Naive thymus-derived CD8-positive, alpha-beta T cell (primary cell): ENCODE data around the gene SMYD3. TPM values are rescaled to one million over a fixed set of nuclear protein-coding genes. Genes with fewer than 3 reads are reported as not detected.

ENCODE experiments used
- ATAC-seq, 2 donors: fragments of 150-1000 bp; cut with Tn5 transposase in 1 of 2; sonication (Bioruptor Pico), chemical (Tn5 transposase) in 1 of 2; 1 replicate in 1 of 2; 2 replicates in 1 of 2; pipeline ENCODE4 v1.10.0; 2021; ENCODE audit warnings: mild to moderate bottlenecking in 2 of 2, moderate library complexity in 2 of 2
- POLR2A ChIA-PET: fragments of 350-600 bp; sonication (Branson Sonifier 250); formaldehyde crosslinking; loops from one replicate; lab custom pipeline; 2021; ENCODE audit warnings: antibody characterized with exemption; lab: Charles Lee
- DNase-seq, 10 donors: peaks; one replicate each; pipeline versions ENCODE4 v3.0.0 to v3.0.0-alpha.2; 2020 to 2022
- H3K27ac Mint-ChIP-seq, 10 donors: one replicate each; pipeline ENCODE4 v1.8.0; 2020 to 2022; ENCODE audit warnings: mild to moderate bottlenecking in 10 of 10, mixed read lengths in 10 of 10, moderate library complexity in 4 of 10, inconsistent platforms in 1 of 10
- H3K27me3 Mint-ChIP-seq, 5 donors: one replicate each; pipeline ENCODE4 v1.8.0; 2021 to 2022; ENCODE audit warnings: mixed read lengths in 5 of 5
- H3K36me3 Mint-ChIP-seq, 3 donors: one replicate each; pipeline ENCODE4 v1.8.0; 2020 to 2022; ENCODE audit warnings: mixed read lengths in 3 of 3, mild to moderate bottlenecking in 2 of 3, inconsistent platforms in 1 of 3
- H3K4me1 Mint-ChIP-seq, 4 donors: one replicate each; pipeline ENCODE4 v1.8.0; 2021 to 2022; ENCODE audit warnings: mixed read lengths in 4 of 4
- H3K4me3 Mint-ChIP-seq, 10 donors: one replicate each; pipeline ENCODE4 v1.8.0; 2020 to 2022; ENCODE audit warnings: mild to moderate bottlenecking in 10 of 10, mixed read lengths in 10 of 10, moderate library complexity in 6 of 10, inconsistent platforms in 1 of 10
- H3K9me3 Mint-ChIP-seq, 9 donors: one replicate each; pipeline ENCODE4 v1.8.0; 2020 to 2022; ENCODE audit warnings: mixed read lengths in 9 of 9, mild to moderate bottlenecking in 3 of 9, inconsistent platforms in 1 of 9, moderate library complexity in 1 of 9
- polyA plus RNA-seq, 3 donors: library from polyadenylated mRNA; unstranded; fragments of 300-500 nt; fragmentation: Illumina TruSeq; gene quantifications; one replicate each; pipeline ENCODE4 v1.2.3, GENCODE V29; 2021
- total RNA-seq, 8 experiments: library from RNA in 2 of 8; stranded (reverse) in 2 of 8; gene quantifications; one replicate each; pipeline ENCODE4 v1.2.3 and lab custom pipeline; 2021 to 2026

The SMYD3 gene
- total and polyA plus RNA-seq, 5 experiments from 2014 or later = 19.1 to 42.1 (median 36.5) TPM

- POLR2A ChIA-PET = interaction anchor here (0.7 kb wide), 1 partner anchor 26 kb away, joined by 4 read pairs; no protein-coding TSS in a partner anchor
- no peaks in the 10 kb centered on the region for H3K27me3 Mint-ChIP-seq
- H3K27ac Mint-ChIP-seq = no peak overlapping the region
- no peak overlapping the region for H3K4me3 Mint-ChIP-seq
- ATAC-seq = no peak
- peaks cover 0 to 35% (median 19%) of the 10 kb centered on the region in 3 donors for H3K36me3 Mint-ChIP-seq
- peaks cover 0 to 1% (median 0%) of the 10 kb centered on the region in 4 donors for H3K4me1 Mint-ChIP-seq
- no peak for DNase-seq
- no peaks in the 10 kb centered on the region for H3K9me3 Mint-ChIP-seq
Measured at GRCh38 chr1:246283771-246284410, 223.2 kb downstream of the SMYD3 start.

- POLR2A ChIA-PET = no interaction called here
- peaks cover 4 to 34% (median 22%) of the 10 kb centered on the region in 3 donors for H3K36me3 Mint-ChIP-seq
- H3K4me1 Mint-ChIP-seq = peaks cover 0 to 2% (median under 1%) of the 10 kb centered on the region in 4 donors
- H3K4me3 Mint-ChIP-seq = no peak overlapping the region
- H3K27ac Mint-ChIP-seq = no peak overlapping the region
- ATAC-seq = no peak
- DNase-seq = no peak
- no peaks in the 10 kb centered on the region for H3K27me3 Mint-ChIP-seq
- no peaks in the 10 kb centered on the region for H3K9me3 Mint-ChIP-seq
Measured at GRCh38 chr1:246281639-246282038, 225.4 kb downstream of the SMYD3 start.

GRCh38 chr1:246281195-246281594 is 225.9 kb downstream of the SMYD3 start:
- no peak for DNase-seq
- POLR2A ChIA-PET = no interaction called here
- H3K27ac Mint-ChIP-seq = no peak overlapping the region
- H3K27me3 Mint-ChIP-seq = no peaks in the 10 kb centered on the region
- H3K9me3 Mint-ChIP-seq = no peaks in the 10 kb centered on the region
- no peak overlapping the region for H3K4me3 Mint-ChIP-seq
- H3K4me1 Mint-ChIP-seq = peaks cover 0 to 2% (median under 1%) of the 10 kb centered on the region in 4 donors
- no peak for ATAC-seq
- H3K36me3 Mint-ChIP-seq = peaks cover 4 to 34% (median 22%) of the 10 kb centered on the region in 3 donors

- Mint-ChIP-seq H3K4me3 (no peak overlapping the region), H3K4me1 (peaks cover 0 to 2% (median under 1%) of the 10 kb centered on the region in 4 donors), H3K36me3 (peaks cover 4 to 30% (median 22%) of the 10 kb centered on the region in 3 donors), H3K27me3 (no peaks in the 10 kb centered on the region), H3K9me3 (no peaks in the 10 kb centered on the region), H3K27ac (no peak overlapping the region)
- DNase-seq (no peak), ATAC-seq (no peak)
- POLR2A ChIA-PET = no interaction called here
Measured at GRCh38 chr1:246280551-246280950, 226.5 kb downstream of the SMYD3 start.

- no peaks in the 10 kb centered on the region for H3K9me3 Mint-ChIP-seq
- no peak overlapping the region for H3K27ac Mint-ChIP-seq
- no peak overlapping the region for H3K4me3 Mint-ChIP-seq
- H3K36me3 Mint-ChIP-seq = peaks cover 4 to 24% (median 22%) of the 10 kb centered on the region in 3 donors
- no peak for ATAC-seq
- POLR2A ChIA-PET = no interaction called here
- peaks cover 0 to 2% (median under 1%) of the 10 kb centered on the region in 4 donors for H3K4me1 Mint-ChIP-seq
- no peaks in the 10 kb centered on the region for H3K27me3 Mint-ChIP-seq
- no peak for DNase-seq
Measured at GRCh38 chr1:246279402-246279801, 227.7 kb downstream of the SMYD3 start.

- ATAC-seq (no peak), DNase-seq (no peak)
- Mint-ChIP-seq H3K27ac (no peak overlapping the region), H3K9me3 (peaks cover 0 to 2% (median 0%) of the 10 kb centered on the region in 9 donors), H3K36me3 (peaks cover 9 to 29% (median 27%) of the 10 kb centered on the region in 3 donors), H3K4me1 (peaks cover 0 to 2% (median under 1%) of the 10 kb centered on the region in 4 donors), H3K27me3 (no peaks in the 10 kb centered on the region), H3K4me3 (no peak overlapping the region)
- POLR2A ChIA-PET = no interaction called here
Measured at GRCh38 chr1:246278371-246278770, 228.7 kb downstream of the SMYD3 start.

- Mint-ChIP-seq H3K27ac (no peak overlapping the region), H3K4me1 (peaks cover 0 to 2% (median under 1%) of the 10 kb centered on the region in 4 donors), H3K27me3 (no peaks in the 10 kb centered on the region), H3K36me3 (peaks cover 10 to 29% (median 18%) of the 10 kb centered on the region in 3 donors), H3K4me3 (no peak overlapping the region), H3K9me3 (peaks cover 2 to 7% (median 5%) of the 10 kb centered on the region in 9 donors)
- DNase-seq (no peak), ATAC-seq (no peak)
- POLR2A ChIA-PET = no interaction called here
Measured at GRCh38 chr1:246275036-246275435, 232.0 kb downstream of the SMYD3 start.

GRCh38 chr1:246274186-246274585 is 232.9 kb downstream of the SMYD3 start:
- H3K4me1 Mint-ChIP-seq = peaks cover 0 to 2% (median under 1%) of the 10 kb centered on the region in 4 donors
- peaks cover 2 to 7% (median 5%) of the 10 kb centered on the region in 9 donors for H3K9me3 Mint-ChIP-seq
- no peak for DNase-seq
- no peaks in the 10 kb centered on the region for H3K27me3 Mint-ChIP-seq
- H3K4me3 Mint-ChIP-seq = no peak overlapping the region
- no peak overlapping the region for H3K27ac Mint-ChIP-seq
- peaks cover 10 to 28% (median 19%) of the 10 kb centered on the region in 3 donors for H3K36me3 Mint-ChIP-seq
- POLR2A ChIA-PET = no interaction called here
- ATAC-seq = no peak

GRCh38 chr1:246271516-246271915 is 235.6 kb downstream of the SMYD3 start:
- H3K4me3 Mint-ChIP-seq = no peak overlapping the region
- H3K27me3 Mint-ChIP-seq = no peaks in the 10 kb centered on the region
- no peak for DNase-seq
- no peak overlapping the region for H3K27ac Mint-ChIP-seq
- peaks cover 2 to 22% (median 6%) of the 10 kb centered on the region in 9 donors for H3K9me3 Mint-ChIP-seq
- POLR2A ChIA-PET = no interaction called here
- peaks cover 0 to 2% (median 0%) of the 10 kb centered on the region in 4 donors for H3K4me1 Mint-ChIP-seq
- peaks cover 16 to 38% (median 33%) of the 10 kb centered on the region in 3 donors for H3K36me3 Mint-ChIP-seq
- no peak for ATAC-seq

- Mint-ChIP-seq H3K9me3 (peaks cover 2 to 22% (median 6%) of the 10 kb centered on the region in 9 donors), H3K36me3 (peaks cover 23 to 45% (median 33%) of the 10 kb centered on the region in 3 donors), H3K4me1 (peaks cover 0 to 2% (median 0%) of the 10 kb centered on the region in 4 donors), H3K27ac (no peak overlapping the region), H3K4me3 (no peak overlapping the region), H3K27me3 (no peaks in the 10 kb centered on the region)
- POLR2A ChIA-PET = no interaction called here
- no peak for DNase-seq
- ATAC-seq = no peak
Measured at GRCh38 chr1:246270236-246270635, 236.8 kb downstream of the SMYD3 start.

GRCh38 chr1:246269466-246269865 is 237.6 kb downstream of the SMYD3 start:
- Mint-ChIP-seq H3K27me3 (no peaks in the 10 kb centered on the region), H3K27ac (no peak overlapping the region), H3K4me3 (no peak overlapping the region), H3K4me1 (peaks cover 0 to 2% (median 0%) of the 10 kb centered on the region in 4 donors), H3K9me3 (peaks cover 2 to 22% (median 6%) of the 10 kb centered on the region in 9 donors), H3K36me3 (peaks cover 25 to 50% (median 33%) of the 10 kb centered on the region in 3 donors)
- ATAC-seq = no peak
- POLR2A ChIA-PET = no interaction called here
- no peak for DNase-seq

- no peaks in the 10 kb centered on the region for H3K4me1 Mint-ChIP-seq
- DNase-seq = no peak
- H3K27ac Mint-ChIP-seq = no peak overlapping the region
- peaks cover 20 to 55% (median 28%) of the 10 kb centered on the region in 3 donors for H3K36me3 Mint-ChIP-seq
- no peaks in the 10 kb centered on the region for H3K27me3 Mint-ChIP-seq
- no peak overlapping the region for H3K4me3 Mint-ChIP-seq
- H3K9me3 Mint-ChIP-seq = peaks cover 0 to 22% (median 4%) of the 10 kb centered on the region in 9 donors
- POLR2A ChIA-PET = no interaction called here
- ATAC-seq = no peak
Measured at GRCh38 chr1:246267896-246268295, 239.2 kb downstream of the SMYD3 start.

GRCh38 chr1:246267426-246267825 is 239.7 kb downstream of the SMYD3 start:
- no peak overlapping the region for H3K4me3 Mint-ChIP-seq
- H3K27ac Mint-ChIP-seq = no peak overlapping the region
- no peaks in the 10 kb centered on the region for H3K4me1 Mint-ChIP-seq
- DNase-seq = no peak
- peaks cover 20 to 58% (median 28%) of the 10 kb centered on the region in 3 donors for H3K36me3 Mint-ChIP-seq
- no peak for ATAC-seq
- POLR2A ChIA-PET = no interaction called here
- H3K9me3 Mint-ChIP-seq = peaks cover 0 to 22% (median 5%) of the 10 kb centered on the region in 9 donors
- no peaks in the 10 kb centered on the region for H3K27me3 Mint-ChIP-seq
